Superior temporal gyrus (tissue), 1 donor: ENCODE measurements around the gene PRDM8.
"Not testable (repeated sequence)": the region's sequence is repeated elsewhere in the genome, so short reads cannot be mapped to it uniquely, and the experiment has no call there.

Experiments
- DNase-seq: peaks from one replicate; pipeline ENCODE4 v3.0.0-alpha.2; 2016; ENCODE audit errors: extremely low spot score

PRDM8 gene

DNA sequence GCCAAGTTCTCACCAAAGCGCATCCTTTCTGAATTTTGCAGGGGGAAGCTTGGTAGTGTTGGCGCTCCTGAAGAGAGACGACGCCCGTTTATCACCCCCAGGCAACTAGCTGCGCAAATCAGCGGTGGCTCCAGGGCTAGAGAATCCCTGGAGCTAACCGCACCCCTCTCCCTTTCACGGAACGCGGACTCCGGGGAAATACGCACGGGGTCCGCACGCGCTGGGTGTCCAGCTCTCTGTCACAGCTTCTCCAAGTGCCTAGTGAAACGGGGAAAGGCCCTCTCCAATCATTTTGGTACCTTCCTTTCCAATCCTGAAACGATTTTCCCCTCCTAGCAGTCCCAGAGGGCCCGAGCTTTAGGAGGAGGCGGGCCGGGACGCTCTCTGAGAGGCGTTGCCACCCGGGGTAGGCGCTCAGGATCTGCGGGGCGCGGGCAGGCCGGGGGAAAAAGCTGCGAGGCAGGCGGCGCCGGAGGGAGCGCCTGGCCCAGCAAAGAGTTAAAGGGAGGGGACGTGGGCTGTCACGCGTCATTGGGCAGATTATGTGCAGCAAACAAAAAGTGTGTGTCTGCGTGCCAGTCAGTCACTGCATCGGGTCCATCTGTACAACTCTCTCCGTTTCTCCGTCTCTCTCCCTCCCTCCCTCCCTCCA, at the start of gene PRDM8:
TSS of gene PRDM8 (plus strand) at position 582 of the 652 bp plus-strand sequence. CDS start 2,578 bp downstream, outside the sequence.
- DNase-seq, result peak; percentile 83

DNA sequence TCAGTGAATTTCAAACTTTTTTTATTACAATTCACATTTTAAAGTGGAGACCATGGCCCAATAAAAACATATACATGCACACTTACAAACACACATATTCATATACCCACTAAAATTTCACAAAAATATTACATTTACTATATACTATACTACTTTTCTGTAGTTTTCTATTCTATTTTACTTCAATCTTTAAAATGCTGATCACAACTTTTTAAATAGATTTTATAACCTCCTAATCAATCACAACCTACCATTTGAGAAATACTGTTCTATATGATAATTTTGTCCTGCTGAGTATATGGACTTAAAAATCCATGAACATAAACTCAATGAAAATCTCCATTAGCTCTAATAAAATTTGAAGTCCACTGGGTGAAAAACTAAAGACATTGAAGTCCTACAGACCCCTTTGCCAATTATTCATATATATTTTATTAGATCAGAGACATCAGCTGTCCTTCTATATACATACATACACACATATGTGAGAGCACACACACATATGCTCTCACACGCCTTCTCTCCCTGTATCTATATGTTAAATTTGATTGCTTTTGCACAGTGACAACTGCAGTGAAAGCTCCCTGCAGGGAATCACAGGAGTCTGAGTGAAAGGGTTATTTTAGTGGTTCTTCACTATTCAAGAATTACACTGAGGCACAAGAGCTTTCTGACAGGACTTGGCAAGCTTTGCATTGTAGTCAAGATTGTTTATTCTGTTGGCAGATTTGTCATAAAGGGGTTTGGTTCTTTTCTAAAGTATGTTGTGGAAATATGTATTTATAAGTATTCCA, 46.7 kb upstream of the PRDM8 start:
- DNase-seq, result no peak

DNA sequence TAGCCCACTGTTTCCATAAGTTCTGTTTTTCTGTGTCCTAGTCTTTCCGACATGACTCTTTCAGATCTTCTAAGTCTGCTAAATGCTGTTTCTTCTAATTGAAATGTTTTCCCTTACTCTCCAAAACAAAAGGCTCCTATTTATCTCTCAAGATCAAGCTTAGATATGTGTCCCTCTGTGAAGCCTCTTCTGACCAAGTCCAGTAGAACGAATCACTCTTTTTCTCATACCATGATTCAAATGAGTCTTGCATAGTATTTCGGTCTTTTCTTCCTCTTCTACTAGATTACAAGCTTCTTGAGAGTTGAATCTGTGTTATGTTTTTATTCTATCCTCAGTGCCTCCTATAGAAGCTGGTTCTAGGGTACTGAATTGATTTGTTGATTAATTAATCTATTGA, 45.3 kb upstream of the PRDM8 start:
- no peak for DNase-seq

DNA sequence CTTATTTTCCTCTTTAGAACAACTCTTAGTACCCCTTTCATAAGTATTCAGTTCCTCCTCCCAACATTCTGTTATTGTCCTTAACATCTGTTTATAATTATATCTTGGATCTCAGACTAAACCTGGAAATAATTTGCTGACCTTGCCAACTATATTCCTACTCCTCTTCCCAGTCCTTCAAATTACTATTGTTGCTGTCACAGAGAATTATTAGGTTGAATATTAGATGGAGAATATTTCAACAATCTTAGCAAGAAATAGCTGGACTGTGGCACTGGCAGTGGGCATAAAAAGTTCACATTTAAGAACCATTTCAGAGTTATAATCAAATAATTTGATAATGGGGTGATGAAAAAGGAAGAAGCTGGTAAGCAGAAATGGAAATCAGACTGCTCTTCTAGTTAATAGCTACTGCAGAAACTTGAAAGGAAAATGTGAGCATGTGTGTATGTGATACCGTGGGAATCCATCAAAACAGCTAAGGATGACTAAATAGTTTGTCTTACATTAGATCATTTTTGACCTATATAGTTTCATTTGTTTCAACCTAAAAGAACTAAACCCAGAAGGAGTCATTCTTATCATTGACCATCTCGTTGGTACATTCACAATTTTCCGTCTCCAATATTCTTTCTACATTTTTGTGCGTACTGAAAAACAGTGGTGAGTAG, 43.3 kb upstream of the PRDM8 start:
- DNase-seq, result no peak

DNA sequence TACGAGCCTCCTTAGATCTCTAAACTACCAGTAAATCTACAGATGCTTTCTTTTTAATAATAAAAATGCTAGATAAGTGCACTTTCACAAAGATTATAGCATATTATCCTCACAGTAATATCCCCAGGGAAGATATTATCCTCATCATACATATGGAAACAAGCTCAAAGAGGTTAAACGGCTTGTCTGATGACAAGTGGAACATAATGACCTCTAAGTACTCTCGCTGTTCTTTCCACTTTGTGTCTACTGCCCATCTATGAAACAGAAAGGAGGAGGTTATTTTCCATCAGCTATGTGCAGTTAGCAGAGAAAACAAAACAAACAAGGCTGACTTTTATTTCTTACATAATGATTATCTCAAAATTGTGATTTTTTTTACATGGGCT, 42.8 kb upstream of the PRDM8 start:
- no peak for DNase-seq

DNA sequence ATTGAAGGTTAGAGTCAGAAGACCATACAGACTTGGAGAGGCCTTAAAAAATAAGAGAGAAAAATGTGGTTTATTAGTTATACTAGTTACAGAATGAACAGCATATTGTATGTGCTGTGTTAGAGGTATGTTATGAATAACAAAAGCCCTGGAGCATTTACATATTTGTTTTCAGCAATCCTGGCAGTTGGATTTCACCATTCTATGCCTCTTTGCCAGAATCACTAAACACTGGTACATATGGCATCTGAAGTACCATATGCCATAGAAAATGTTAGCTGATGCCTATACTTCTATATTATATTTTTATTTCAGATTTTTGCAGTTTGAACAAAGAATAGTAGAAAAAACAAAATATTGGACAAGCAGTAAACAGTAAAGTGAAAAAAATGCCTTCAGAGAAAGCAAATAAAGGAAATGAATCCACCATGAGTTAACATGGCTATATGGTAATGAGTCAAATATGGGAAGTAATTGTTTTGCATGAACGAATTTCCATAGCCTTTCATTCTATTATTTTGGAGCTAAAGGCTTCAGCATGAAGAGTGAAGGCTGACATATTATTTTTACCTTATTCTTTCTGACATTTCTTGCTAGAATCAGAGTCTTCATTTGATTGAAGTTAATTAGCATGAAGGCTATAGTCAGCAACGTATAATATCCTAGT, 41.9 kb upstream of the PRDM8 start:
- no peak for DNase-seq

DNA sequence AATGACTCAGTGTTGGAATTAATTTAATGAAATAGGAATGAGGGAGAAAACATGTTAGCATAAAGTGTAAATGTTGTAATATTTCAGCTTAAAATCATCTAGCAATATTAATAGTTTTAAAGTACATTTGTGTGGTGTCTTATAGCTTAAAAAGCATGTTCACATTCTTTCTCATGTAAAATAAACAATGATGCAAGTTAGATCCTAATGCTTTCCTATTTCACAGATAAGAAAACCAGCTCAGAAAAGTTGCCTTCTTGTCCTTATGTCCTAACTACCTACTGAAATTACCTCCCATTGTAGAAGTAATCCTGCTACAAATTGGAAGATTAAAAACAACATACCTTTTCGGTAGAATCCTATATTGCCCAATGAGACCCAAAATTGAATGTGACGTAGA, 40.9 kb upstream of the PRDM8 start:
- DNase-seq, result no peak

DNA sequence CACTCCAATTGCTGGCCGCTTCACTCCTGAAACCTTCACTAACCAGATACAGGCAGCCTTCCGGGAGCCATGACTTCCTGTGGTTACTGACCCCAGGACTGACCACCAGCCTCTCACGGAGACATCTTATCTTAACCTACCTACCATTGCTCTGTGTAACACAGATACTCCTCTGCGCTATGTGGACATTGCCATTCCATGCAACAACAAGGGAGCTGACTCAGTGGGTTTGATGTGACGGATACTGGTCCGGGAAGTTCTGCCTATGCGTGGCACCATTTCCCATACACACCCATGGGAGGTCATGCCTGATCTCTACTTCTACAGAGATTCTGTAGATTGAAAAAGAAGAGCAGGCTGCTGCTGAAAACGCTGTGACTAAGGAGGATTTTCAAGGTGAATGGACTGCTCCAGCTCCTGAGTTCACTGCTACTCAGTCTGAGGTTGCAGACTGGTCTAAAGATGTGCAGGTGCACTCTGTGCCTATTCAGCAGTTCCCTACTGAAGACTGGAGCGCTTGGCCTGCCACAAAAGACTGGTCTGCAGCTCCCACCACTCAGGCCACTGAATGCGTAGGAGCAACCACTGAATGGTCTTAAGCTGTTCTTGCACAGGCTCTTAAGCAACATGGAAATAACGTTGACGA, 35.8 kb upstream of the PRDM8 start:
- DNase-seq, result no peak

DNA sequence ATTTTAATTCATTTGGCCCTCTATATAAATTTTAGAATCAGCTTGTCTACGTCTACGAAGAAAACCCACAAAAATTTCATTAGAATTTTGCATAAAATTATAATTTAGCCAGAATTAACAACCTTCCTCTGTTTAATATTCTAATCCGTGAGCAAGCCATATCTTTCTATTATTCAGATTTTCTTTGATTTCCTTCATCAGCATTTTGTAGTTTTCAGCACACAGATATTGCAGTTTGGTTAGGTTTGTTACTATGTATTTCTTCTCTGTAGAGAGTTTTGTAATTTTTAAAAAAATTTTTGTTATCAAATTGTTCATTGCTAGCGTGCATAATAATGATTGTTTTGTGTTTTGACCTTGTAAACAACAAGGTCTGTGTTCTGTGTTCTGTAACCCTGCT, 34.9 kb upstream of the PRDM8 start:
- no peak for DNase-seq

DNA sequence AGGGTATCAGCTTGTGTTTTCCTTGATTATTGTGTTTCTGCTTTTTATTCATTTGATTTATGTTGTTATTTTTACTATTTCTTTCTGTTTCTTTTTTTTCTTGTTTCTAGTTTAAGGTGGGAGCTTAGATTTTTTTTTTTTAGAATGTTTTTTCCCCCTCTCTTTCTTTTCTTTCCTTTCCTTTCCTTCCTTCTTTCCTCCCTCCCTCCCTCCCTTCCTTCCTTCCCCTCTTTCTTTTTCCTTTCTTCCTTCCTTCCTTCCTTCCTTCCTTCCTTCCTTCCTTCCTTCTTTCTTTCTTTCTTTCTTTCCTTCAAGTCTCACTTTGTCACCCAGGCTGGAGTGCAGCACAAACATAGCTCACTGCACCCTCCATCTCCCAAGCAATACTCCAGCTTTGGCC, 31.4 kb upstream of the PRDM8 start:
- DNase-seq, result no peak

DNA sequence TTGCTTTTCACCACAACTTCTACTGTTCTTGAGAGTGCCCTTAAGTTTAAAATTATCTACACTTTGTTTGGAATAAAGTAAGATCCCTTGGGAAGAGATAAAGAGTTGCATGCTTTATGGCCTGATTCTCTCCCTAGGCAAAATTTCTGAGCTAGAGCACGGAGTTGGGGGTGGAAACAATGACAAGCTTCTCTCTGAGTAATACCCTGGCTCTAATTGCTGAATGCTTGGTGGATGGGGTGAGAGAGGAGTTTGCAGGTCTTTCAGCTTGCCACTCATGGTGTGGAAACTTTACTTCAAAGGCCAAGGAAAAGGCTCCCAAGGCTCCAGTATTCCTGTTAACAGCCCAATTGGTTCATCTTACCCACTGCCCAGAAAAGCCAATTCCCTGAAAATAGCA, 26.1 kb upstream of the PRDM8 start:
- no peak for DNase-seq

DNA sequence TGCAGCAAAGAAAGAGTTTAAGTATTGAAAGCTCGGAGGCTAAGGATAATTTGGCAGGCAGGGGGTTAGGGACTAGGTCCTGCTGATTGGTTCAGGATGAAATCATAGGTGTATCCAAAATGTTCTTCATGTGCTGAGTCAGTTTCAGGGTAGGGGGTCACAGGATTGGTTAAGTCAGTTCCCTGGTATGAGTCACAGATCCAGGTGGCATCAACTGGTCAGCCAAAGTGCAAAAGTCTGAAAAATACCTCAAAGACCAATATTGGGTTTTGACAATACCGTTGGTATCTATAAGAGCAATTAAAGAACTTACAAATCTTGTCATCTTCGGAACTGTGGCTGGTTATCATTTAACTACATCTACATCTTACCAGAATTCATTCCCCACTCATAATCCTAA, 25.6 kb upstream of the PRDM8 start:
- DNase-seq, result no peak

DNA sequence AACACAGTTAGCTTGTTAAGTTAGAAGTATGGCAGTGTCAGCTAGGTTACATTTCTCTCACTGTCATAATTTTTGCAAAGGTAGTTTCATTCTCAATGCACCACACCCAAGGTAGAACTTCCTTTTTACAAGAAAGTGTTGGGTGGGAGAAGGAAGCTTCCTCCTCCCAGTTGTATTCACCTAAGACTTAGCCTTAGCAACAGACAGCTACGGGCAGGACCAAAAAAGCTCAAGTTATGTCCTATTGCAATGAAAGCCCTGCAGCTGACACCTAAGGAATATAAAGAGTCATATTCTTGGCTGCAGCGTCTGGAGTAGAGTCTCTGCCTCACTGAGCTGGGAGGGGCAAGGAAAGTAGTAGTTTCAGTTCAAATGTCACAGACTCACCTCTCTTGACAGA, 25.1 kb upstream of the PRDM8 start:
- no peak for DNase-seq

DNA sequence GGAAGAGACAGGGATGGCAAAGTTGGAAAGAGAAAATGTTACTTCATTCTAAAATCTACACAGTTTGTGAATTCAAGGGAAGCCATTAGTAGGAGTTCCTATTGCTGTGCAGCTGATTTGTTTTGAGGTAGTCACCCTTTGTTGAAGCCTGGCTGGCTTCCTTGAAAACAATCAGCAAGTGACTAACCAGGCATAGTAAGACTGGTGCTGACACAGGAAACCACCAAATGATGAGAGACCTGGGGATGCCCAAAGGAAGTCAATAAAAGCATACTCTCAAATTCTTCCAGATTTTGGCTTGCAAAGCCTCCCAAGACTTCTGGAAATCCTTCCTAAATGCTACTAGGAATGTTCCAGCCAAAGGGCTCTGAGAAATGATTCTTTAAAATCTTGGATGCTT, 23.9 kb upstream of the PRDM8 start:
- DNase-seq, result no peak

DNA sequence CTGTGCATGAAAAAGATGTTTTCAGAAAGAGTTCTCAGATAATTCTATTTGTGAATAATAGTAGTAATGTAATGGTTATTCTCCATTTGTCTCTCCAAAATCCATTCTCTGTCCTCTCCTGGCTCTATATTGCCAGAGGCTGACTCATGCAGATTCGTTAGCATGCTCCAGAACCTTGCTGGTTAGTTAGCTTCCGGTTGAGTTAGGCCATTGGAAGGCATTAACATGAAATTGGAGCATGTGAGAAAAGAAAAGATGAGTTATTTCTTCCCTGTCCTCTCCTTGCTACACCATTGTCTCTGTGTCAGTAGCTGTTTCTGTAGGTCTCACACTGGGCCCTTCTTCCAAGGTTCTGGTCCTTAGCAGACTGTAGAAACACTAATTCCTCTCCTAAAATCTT, 23.5 kb upstream of the PRDM8 start:
- DNase-seq, result no peak

DNA sequence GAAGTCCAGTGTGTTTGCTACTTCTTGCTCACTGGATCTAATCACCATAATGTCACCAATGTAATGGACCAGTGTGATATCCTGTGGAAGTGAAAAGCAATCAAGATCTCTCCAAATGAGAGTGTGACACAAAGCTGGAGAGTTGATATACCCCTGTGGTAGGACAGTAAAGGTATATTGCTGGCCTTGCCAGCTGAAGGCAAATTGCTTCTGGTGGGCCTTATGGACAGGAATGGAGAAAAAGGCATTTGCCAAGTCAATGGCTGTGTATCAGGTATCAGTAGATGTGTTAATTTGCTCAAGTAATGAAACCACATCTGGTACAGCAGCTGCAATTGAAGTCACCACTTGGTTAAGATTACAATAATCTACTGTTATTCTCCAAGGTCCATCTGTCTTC, 19.5 kb upstream of the PRDM8 start:
- DNase-seq, result not testable (repeated sequence)

DNA sequence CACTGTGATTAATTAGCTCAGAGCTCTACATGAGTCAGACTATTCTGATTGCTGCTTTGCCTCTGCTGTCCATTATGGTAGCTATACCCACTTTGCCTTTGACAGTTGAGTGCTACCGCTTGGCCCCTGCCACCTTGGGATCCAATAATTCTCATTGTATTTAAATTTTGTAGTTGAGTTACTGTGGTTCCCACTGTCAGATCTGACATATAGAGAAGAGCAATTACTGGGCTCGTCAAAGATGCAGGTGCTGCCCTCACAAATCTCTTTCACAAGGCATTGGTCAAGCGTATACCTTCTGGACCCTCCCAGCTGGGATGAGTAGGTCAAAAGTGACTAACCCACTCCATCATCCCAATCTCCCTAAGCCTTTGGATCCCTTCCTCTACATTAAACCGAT, 18.3 kb upstream of the PRDM8 start:
- DNase-seq, result no peak

DNA sequence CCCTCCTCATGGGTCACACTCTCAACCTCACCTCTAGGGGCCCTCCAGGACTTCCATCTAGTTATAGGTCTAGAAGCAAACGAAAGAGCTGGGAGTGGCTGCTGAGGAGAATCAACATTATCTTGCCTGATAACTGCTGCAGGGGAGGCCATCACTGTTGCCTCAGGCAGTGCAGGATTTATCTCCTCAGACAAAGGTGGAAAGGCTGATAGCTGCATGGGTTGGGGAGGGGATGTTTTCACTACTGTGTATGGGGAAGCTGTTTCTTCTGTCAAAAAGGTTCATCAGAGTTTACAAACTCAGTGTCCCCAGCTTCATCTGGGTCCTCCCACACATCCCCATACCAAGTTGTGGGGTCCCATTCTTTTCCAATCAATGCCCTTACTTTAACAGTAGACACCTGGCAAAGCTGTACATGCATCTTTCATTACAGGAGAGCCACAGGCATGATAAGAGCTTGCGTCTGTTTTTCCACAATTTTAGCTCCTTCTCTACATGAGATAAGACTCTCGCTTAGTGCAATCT, 17.6 kb upstream of the PRDM8 start:
- DNase-seq, result no peak

DNA sequence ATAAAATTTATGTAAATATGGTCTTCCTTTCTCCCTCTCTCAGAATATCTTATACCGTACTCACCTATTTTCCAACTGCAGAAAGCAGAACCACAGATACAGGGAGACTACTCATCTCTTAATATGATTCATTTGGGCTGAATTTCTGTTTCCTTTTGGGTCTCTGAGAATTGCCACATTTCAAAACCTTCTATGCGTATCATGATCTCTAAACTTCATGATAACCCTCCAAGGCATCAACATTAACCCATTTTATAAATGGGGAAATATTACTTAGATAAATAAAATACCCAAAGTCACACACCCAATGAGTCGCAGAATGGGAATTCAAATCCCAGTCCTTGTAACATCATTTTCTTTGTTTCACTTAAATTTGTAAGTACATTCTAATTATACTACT, 16.6 kb upstream of the PRDM8 start:
- no peak for DNase-seq

DNA sequence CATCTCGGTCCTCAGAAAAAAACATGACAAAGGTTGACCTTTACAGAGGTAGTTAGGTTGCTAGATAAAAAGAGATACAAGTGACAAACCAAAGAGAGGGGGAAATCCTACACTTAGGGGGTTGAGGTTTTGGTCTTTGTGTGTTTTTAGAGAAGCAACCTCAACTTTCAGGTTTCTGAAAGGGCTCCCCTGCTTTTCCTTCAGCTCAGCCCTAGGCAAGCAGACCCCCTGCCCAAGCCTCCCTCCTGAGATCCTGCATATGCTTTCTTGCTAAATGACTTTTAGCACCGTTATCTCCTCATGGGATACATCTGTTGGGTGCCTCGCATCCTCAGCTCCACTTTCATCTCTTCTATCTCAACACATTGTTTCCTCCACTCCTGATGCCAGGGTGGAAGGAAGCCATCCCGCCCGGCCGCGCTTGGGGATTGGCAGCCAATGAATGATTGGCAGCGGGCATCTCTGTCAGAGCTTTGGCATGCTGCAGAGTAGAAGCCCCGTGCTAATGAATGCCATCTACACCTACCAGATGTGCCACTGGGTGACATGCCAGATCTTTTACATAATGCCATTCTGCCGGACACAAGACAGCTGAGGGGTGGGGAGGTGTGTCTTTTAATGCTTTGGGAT, 15.0 kb upstream of the PRDM8 start:
- DNase-seq, result no peak
